Activated naive CD4-positive, alpha-beta T cell (primary cell): ENCODE data around the gene ADGRG4.
"Not testable (repeated sequence)": the region's sequence is repeated elsewhere in the genome, so short reads cannot be mapped to it uniquely, and the experiment has no call there.

Experiments
- DNase-seq, 4 experiments: peaks; one replicate each; lab custom pipeline; 2025; lab: John Stamatoyannopoulos, UW

ADGRG4 gene

GRCh38 chrX:136386173-136386572 is 85.4 kb downstream of the ADGRG4 start:
- DNase-seq, result no peak

DNA sequence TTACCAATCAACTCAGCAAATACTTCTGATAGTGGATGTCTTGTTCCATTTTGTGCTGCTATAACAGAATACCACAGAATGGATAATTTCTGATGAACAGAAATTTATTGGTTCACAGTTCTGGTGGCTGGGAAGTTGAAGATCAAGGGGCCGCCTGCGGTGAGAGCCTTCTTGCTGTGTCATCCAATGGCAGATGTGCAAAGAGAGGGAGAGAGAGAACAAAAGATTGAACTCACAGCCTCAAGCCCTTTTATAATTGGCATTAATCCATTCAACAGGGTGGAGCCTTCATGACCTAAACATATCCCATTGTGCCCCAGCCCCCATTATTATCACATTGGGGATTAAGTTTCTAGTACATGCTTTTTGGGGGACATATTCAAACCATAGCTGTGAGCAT is 86.1 kb downstream of the ADGRG4 start:
- DNase-seq, result no peak

GRCh38 chrX:136387951-136388502 is 87.3 kb downstream of the ADGRG4 start:
- no peak for DNase-seq

GRCh38 chrX:136390921-136391320 is 90.2 kb downstream of the ADGRG4 start:
- no peak for DNase-seq

- no peak for DNase-seq
These were observed 94.5 kb downstream of the ADGRG4 start for GRCh38 chrX:136395271-136395670.

DNA sequence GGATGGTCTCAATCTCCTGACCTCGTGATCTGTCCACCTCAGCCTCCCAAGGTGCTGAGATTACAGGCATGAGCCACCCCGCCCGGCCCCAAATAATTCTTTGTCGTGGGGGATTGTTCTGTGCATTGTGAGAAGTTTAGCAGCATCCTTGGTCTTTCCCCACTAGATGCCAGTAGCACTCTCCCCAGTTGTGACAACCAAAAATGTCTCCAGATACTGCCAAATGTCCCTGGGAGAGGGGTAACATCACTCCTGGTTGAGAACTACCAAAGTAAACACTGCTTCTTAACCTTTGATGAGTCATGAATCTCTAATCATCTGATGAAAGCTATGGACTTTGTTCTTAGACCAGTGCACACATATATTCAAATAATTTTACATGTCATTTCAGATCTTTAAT is 96.2 kb downstream of the ADGRG4 start:
- DNase-seq, result no peak

- no peak for DNase-seq
These were observed 104.4 kb downstream of the ADGRG4 start for GRCh38 chrX:136405126-136405525.

- no peak for DNase-seq
These were observed 117.0 kb downstream of the ADGRG4 start for GRCh38 chrX:136417806-136418205.

GRCh38 chrX:136421338-136421737 is 120.6 kb downstream of the ADGRG4 start:
- no peak for DNase-seq

GRCh38 chrX:136423724-136424123 is 123.0 kb downstream of the ADGRG4 start:
- DNase-seq, result no peak

DNA sequence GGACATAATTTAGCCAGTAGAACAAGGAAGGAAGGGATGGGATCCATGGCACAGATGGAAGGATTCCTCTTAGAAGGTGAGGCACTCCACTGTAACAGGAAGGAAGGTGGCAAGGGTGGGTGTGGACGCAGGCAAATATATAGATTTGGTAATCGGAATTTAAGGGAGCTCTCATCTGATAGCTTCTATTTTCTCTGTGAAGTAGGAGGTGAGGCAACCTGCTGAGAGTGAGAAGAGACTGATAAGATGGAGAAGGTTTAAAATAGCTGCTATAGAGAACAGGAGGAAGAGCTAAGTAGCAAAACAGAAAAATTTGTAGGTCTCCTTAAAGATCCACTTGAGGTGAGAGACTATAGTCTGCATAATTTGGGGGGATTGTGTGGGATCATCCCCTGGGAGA is 125.2 kb downstream of the ADGRG4 start:
- no peak for DNase-seq

GRCh38 chrX:136431625-136432024 is 130.9 kb downstream of the ADGRG4 start:
- no peak for DNase-seq

GRCh38 chrX:136437774-136438173 is 137.0 kb downstream of the ADGRG4 start:
- DNase-seq, result no peak

GRCh38 chrX:136438192-136438591 is 137.4 kb downstream of the ADGRG4 start:
- DNase-seq, result no peak

- not testable (repeated sequence) for DNase-seq
These were observed 144.9 kb downstream of the ADGRG4 start for GRCh38 chrX:136445674-136446073.

- DNase-seq, result no peak
These were observed 145.4 kb downstream of the ADGRG4 start for GRCh38 chrX:136446208-136446607.

GRCh38 chrX:136447308-136447707 is 146.5 kb downstream of the ADGRG4 start:
- no peak for DNase-seq

DNA sequence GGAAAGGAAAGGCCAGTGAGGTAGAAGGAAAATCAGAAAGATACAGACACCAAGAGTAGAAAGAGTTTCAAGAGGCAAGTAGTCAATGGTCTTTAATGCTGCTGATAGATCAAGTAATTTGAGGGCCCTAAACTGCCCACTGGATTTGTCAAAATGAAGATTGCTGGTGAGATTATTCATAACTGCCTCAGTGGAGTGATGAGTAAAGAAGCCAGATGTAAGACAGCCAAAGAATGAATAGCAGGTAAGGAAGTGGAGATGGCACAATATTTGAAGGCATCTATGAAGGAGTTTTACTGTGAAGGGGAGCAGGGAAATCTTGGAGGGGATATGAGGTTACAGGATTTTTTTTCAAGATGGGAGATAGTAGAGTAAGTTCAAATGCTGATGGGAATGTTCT is 147.2 kb downstream of the ADGRG4 start:
- no peak for DNase-seq

DNA sequence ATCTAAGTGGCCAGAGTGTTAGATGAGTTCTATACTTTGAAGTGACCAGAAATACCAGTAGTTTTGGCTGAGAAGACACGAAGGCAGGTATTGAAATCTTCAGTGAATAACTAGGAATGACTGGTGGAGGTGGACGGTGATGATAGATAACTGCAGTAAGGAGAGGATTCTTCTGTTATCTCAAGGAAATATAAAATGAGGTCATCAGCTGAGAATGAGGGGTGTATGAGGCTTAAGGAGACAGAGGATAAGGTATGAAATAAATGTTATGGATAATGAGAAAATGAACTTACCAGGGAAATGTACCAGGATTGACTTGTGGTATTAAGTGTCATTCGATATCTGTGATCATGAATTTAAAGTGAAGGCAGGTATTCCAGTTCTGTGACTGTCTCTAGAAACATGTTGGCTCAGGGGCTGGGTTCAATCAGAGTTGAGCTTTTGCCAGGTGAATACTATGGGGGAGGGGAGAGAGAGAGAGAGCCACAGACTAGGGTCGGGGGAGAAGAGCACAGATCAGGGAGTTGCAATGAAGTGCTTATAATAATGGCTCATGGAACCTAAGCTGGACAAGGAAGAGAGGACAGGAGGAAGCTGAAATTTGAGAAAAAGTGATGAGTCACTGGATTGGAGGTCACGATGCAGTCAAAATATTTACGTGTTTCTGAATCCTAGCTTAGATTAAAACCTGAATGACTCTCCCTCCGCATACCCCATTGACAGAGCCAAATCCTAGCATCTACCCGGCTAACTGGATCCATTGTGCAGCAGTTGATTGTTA is 149.5 kb downstream of the ADGRG4 start:
- DNase-seq, result no peak

DNA sequence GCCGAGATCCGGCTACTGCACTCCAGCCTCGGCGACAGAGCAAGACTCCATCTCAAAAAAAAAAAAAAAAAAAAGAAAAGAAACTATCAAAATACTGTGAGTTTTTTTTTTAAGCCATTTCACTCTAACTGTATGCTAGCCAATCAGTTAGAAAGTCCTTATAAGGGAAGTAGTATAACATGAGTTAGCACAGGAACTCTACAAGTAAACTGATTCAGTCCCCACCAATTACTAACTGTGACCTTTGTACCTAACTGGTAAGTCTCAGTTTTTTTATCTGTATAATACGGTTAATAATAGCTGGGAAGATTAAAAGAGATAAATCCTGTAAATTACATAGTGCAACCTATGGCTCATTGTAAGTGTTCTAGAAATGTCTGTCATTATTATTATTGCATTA is 151.9 kb downstream of the ADGRG4 start:
- DNase-seq, result no peak

DNA sequence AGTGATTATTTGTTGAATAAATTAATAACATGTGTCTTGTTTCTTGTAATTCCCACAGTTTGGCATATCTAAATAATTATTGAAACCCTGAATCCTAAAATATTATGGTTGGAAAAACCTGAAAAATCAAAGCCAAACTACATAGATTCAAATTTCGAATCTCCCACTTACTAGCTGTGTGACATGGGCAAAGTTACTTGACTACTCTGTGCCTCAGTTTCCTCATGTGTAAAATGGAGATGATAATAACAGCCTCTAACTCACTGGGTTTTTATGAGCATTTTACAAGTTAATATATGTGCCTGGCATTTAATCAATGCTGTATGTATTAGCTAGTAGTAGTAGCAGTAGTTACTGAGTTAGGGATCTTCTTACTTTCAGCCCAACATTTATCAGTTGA is 152.4 kb downstream of the ADGRG4 start:
- no peak for DNase-seq

DNA sequence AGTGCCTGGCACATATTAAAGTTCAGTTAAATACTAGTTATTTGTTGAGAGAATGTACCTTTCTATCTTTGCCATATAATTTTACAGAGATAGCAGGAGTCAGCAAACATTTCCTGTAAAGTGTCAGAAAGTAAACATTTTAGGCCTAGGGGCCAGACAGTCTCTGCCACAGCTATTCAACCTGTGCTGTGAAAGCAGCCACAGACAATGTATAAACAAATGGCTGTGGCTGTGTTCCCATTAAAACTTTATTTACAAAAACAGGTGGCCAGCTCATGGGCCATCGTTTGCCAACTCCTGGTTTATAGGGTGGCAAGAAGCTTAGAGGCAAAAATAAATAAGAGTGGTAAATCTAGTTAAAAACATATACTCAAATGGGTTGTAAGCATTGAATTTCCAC is 153.0 kb downstream of the ADGRG4 start:
- no peak for DNase-seq

- DNase-seq, result no peak
These were observed 155.4 kb downstream of the ADGRG4 start for GRCh38 chrX:136456133-136456532.
